OCI-LY7 (cell line): ENCODE data around the gene TCF15. TPM values are rescaled to one million over a fixed set of nuclear protein-coding genes. Genes with fewer than 3 reads are reported as not detected.

Experiments
- BruUV-seq: library from RNA; stranded (reverse); fragments of 400-500 nt; replicated peaks from 2 replicates; lab custom pipeline; 2021; lab: Mats Ljungman, UMichigan
- CTCF ChIA-PET: fragments of 300-600 bp; sonication (Branson Sonifier 250); formaldehyde crosslinking; loops from one replicate; lab custom pipeline; 2022; ENCODE audit warnings: antibody characterized with exemption; ENCODE audit not compliant: unreplicated experiment; lab: Charles Lee
- POLR2A ChIA-PET: fragments of 300-600 bp; sonication (Branson Sonifier 250); formaldehyde crosslinking; loops from one replicate; lab custom pipeline; 2022; ENCODE audit warnings: antibody characterized with exemption; lab: Charles Lee
- DNase-seq: peaks from one replicate; pipeline ENCODE4 v3.0.0-alpha.2; 2015; ENCODE audit warnings: low spot score
- H2AFZ ChIP-seq: fragments of 200-600 bp; sonication (generic), shearing (Covaris generic); 2 replicates; pipeline ENCODE4 v1.6.1; 2014; ENCODE audit warnings: mild to moderate bottlenecking, antibody characterized with exemption, low read length, moderate library complexity
- H3K27ac ChIP-seq: fragments of 200-600 bp; sonication (generic); 2 replicates; pipeline ENCODE4 v1.5.1; 2014; ENCODE audit warnings: mixed run types, low read depth, mild to moderate bottlenecking, moderate library complexity, low read length, inconsistent platforms; ENCODE audit not compliant: poor library complexity, severe bottlenecking
- H3K36me3 ChIP-seq: fragments of 200-600 bp; sonication (generic); 2 replicates; pipeline ENCODE4 v1.6.1; 2014; ENCODE audit warnings: mild to moderate bottlenecking, antibody characterized with exemption, low read length, moderate library complexity, mixed read lengths; ENCODE audit not compliant: insufficient read depth
- H3K4me1 ChIP-seq: fragments of 200-600 bp; sonication (generic); 2 replicates; pipeline ENCODE4 v1.5.1; 2014; ENCODE audit warnings: mild to moderate bottlenecking, low read length; ENCODE audit not compliant: insufficient read depth, poor library complexity, severe bottlenecking
- H3K4me2 ChIP-seq: fragments of 200-600 bp; sonication (generic); 2 replicates; pipeline ENCODE4 v1.6.1; 2014; ENCODE audit warnings: mild to moderate bottlenecking, low read length
- H3K4me3 ChIP-seq: fragments of 200-600 bp; sonication (generic); 2 replicates; pipeline ENCODE4 v1.5.1; 2014; ENCODE audit warnings: mild to moderate bottlenecking, low read depth, low read length; ENCODE audit not compliant: poor library complexity, severe bottlenecking
- H3K79me2 ChIP-seq: fragments of 200-600 bp; sonication (generic); 2 replicates; pipeline ENCODE4 v1.6.1; 2016; ENCODE audit warnings: low read depth, mild to moderate bottlenecking, low read length, moderate library complexity, mixed read lengths; ENCODE audit not compliant: insufficient read depth
- H3K9me2 ChIP-seq: fragments of 200-600 bp; sonication (generic); 2 replicates; pipeline ENCODE4 v1.6.1; 2016; ENCODE audit warnings: mild to moderate bottlenecking, low read length, mixed read lengths; ENCODE audit not compliant: insufficient read depth
- H3K9me3 ChIP-seq: fragments of 200-600 bp; sonication (generic); 2 replicates; pipeline ENCODE4 v1.6.1; 2014; ENCODE audit warnings: mild to moderate bottlenecking, mixed run types, low read length, mixed read lengths
- H4K20me1 ChIP-seq: fragments of 200-600 bp; sonication (generic); 2 replicates; pipeline ENCODE4 v1.6.1; 2014; ENCODE audit warnings: mild to moderate bottlenecking, antibody characterized with exemption, low read length, moderate library complexity, mixed read lengths; ENCODE audit not compliant: insufficient read depth
- CTCF ChIP-seq: fragments of 200-600 bp; sonication (generic); conservative IDR thresholded peaks from 2 replicates; pipeline ENCODE4 v1.5.1; 2014; ENCODE audit warnings: mild to moderate bottlenecking, antibody characterized with exemption, low read length, moderate library complexity, mixed read lengths
- EZH2phosphoT487 ChIP-seq: fragments of 200-600 bp; sonication (generic); IDR thresholded peaks from 2 replicates; pipeline ENCODE4 v1.6.1; 2018; ENCODE audit warnings: low read depth, borderline replicate concordance, mild to moderate bottlenecking, mixed run types, antibody characterized with exemption, low read length, moderate library complexity, mixed read lengths
- intact Hi-C: fragments of 100-400 bp; cut with micrococcal nuclease; formaldehyde crosslinking; loops from one replicate; pipeline ENCODE4 v1.10.0; 2022; ENCODE audit not compliant: unreplicated experiment
- total RNA-seq, 2 experiments: library from RNA; depleted of rRNA in 1 of 2; stranded (reverse); fragments of >200 nt in 1 of 2; shearing (Covaris generic) in 1 of 2; gene quantifications; 2 replicates each; pipeline ENCODE4 v1.2.3, GENCODE V29; 2014 to 2022

The TCF15 gene
- total RNA-seq, 2 experiments from 2014 or later: not detected

GRCh38 chr20:598133-598850 is 11.8 kb downstream of the TCF15 start:
- Histone ChIP-seq H3K9me2 (no peaks in the 10 kb centered on the region), H4K20me1 (no peaks in the 10 kb centered on the region), H3K4me3 (no peak overlapping the region), H3K4me1 (no peaks in the 10 kb centered on the region), H3K79me2 (no peaks in the 10 kb centered on the region), H2AFZ (no peak overlapping the region), H3K27ac (no peak overlapping the region), H3K4me2 (no peak overlapping the region), H3K36me3 (no peaks in the 10 kb centered on the region), H3K9me3 (no peaks in the 10 kb centered on the region)
- TF ChIP-seq EZH2phosphoT487 (no peak), CTCF (no peak)
- BruUV-seq: no TSS peak
- DNase-seq: no peak
- ChIA-PET CTCF (no interaction called here), POLR2A (no interaction called here)
- intact Hi-C loops: no loop called here

- H3K79me2 ChIP-seq: no peaks in the 10 kb centered on the region
- CTCF ChIA-PET: no interaction called here
These were observed 12.5 kb downstream of the TCF15 start for GRCh38 chr20:597560-597959.

More at GRCh38 chr20:597560-597959, 12.5 kb downstream of the TCF15 start:
- Histone ChIP-seq H2AFZ (no peak overlapping the region), H3K27ac (no peak overlapping the region), H3K36me3 (no peaks in the 10 kb centered on the region), H3K9me2 (no peaks in the 10 kb centered on the region), H3K4me1 (no peaks in the 10 kb centered on the region), H4K20me1 (no peaks in the 10 kb centered on the region), H3K4me2 (no peak overlapping the region), H3K4me3 (no peak overlapping the region), H3K9me3 (no peaks in the 10 kb centered on the region)
- no peak for DNase-seq
- POLR2A ChIA-PET: no interaction called here
- BruUV-seq: no TSS peak
- no peak for TF ChIP-seq EZH2phosphoT487
- no peak for TF ChIP-seq CTCF
- intact Hi-C loops: no loop called here
